HG03064 (cell line): ENCODE results near the gene KIAA1210.
"Not testable (repeated sequence)": the region's sequence is repeated elsewhere in the genome, so short reads cannot be mapped to it uniquely, and the experiment has no call there.

Experiments used
- ATAC-seq: cut with Tn5 transposase; IDR thresholded peaks from one replicate; pipeline ENCODE4 v1.9.1; 2021; ENCODE audit warnings: low read depth; ENCODE audit not compliant: unreplicated experiment

KIAA1210 gene

DNA sequence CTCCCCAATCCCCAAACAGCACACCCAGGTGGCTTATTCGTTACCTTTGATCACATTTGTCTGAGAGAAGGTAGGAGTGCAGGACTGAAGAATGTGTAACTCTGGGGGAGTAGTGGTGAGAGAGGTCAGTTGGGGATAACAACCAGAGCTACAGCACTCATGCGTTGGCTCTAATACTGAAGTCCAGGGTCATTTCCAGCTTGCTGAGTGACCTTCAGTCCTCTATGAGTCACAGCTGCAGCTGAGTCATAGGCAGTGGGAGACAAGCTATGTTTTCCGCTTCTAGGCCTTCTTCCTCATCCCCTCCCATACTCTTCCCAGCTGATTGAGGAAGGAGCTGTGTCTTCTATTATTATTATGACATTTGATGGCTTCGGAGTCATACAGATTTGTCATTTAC is 86.4 kb downstream of the KIAA1210 start:
- no peak for ATAC-seq

DNA sequence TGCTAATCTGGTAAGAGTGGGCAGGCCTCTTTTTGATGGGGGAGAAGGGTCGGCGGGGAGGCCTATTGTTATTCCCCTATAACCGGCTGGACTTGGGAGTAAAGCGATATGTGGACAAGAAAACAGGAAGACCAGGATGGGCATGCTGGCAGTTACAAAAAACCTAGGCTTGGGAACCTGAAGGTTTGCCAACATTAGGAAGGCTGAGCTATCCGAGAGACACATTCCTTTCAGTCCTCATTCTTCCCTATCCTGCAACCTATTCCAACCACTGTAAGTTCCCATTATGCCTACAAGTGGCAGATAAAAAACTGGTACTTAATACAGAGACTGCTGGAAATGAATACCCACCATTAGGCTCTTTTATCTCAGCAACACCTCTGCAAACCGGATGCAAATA is 87.2 kb downstream of the KIAA1210 start:
- ATAC-seq: no peak

DNA sequence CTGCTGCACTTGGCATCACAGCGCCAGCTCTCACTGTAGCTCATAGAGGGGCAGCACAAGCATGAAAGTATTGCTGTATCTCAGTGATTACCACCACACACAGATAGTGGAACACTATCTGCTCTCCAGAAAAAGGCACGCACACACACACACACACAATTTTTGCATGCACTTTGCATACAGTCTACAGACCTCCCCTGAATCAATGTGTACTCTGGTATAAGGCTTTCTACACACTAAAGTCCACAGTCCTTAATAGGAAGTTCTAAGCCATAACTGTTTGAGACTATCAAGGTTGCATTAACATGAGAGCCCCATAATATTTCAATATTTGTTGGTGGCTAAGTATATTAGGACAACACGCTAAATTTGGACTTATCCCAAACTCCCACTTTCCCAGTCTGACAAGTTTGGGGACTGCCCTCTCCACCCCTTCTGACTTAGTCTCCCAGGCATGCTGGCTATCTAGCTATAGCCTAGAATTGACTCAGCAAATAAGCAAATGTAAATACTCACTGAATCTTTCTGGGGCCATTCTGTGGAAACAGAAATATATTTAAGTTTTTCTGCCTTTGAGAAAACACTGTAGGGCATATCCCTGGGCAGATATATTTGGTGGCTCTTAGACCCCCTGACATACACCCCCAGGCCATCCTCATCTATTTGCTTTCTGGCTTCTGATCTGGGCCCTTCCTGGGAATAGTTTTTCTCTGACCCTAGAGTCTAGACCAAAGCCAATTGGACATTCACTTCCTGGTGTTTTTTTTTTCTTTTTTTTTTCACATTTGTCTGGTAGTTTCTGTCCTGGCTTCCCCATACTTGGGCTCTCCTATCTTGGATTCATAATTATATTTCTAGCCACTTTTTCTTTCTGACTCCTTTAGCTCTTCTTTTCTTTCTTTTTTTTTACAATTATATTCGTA is 91.2 kb downstream of the KIAA1210 start:
- ATAC-seq: no peak

- ATAC-seq: no peak
These were observed 96.6 kb downstream of the KIAA1210 start for GRCh38 chrX:119030990-119031389.

DNA sequence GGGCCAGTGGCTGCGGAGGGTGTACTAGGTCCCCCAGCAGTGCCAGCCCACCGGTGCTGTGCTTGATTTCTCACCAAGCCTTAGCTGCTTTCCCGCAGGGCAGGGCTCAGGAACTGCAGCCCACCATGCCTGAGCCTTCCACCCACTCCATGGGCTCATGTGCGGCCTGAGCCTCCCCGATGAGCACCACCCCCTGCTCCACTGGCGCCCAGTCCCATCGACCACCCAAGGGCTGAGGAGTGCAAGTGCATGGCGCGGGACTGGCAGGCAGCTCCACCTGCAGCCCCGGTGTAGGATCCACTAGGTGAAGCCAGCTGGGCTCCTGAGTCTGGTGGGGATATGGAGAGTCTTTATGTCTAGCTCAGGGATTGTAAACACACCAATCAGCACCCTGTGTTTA is 98.0 kb downstream of the KIAA1210 start:
- not testable (repeated sequence) for ATAC-seq

GRCh38 chrX:119028733-119029330 is 98.8 kb downstream of the KIAA1210 start:
- ATAC-seq: no peak
